ENCODE results near the gene KCNG4.

DNA sequence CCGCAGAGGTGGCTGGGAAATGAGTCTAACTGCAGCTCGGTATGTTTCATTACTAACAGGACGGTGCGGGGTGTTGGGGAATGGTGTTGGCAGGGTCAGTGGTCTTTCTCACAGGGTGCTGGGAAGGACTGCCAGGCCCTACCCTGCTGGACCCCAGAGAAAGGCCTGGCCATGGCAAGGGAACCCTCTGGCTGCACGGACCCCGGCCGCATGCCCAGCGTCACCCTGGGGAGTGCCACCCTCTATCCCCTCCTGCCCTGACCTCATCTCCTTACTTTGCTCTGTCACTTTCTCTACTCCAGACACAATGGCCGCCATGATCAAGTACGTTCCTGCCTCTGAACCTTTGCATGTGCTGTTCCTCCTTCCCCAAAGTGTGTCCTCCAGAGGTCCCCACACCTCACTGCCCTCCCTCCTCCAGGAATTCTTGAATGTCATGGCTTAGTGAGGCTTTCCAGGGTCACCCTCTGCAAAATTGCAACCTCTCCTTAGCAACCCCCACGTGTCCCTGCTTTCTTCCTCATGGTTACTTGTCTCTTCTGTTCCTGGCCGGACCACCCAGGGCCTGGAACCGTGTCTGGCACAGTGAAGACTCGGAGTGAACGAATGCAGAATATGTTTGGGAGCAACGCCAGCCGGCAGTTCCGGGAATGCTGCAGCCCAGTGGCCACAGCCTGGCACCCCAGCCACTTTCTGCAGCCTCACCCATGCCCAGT is 33.7 kb downstream of the KCNG4 start:
- TF ChIP-seq CTCF (IDR thresholded peaks at IDR 0.05) (no peak), EZH2 (IDR thresholded peaks at IDR 0.05) (no peak)

All from neural progenitor cell (in vitro differentiated cells).